ENCODE measurements around the gene CAPZB. TPM values are rescaled to one million over a fixed set of nuclear protein-coding genes. Genes with fewer than 3 reads are reported as not detected.
A peak's percentile ranks its signal among the peaks of the same experiment; 100 is the strongest.
"Not testable (repeated sequence)": the region's sequence is repeated elsewhere in the genome, so short reads cannot be mapped to it uniquely, and the experiment has no call there.

CAPZB gene
- total and polyA plus RNA-seq, 2 donors: 136 to 255 TPM

- Histone ChIP-seq H3K9me3 (ENCODE audit: control insufficient read depth in 2 of 2, insufficient read depth in 1 of 2, low read length in 1 of 2) (no peaks in the 10 kb centered on the region), H3K4me1 (ENCODE audit: control insufficient read depth in 2 of 2, insufficient read depth in 2 of 2, low read length in 2 of 2) (peaks cover 5 to 20% of the 10 kb centered on the region in 2 donors), H3K27ac (ENCODE audit: low read depth in 1 of 2, low read length in 1 of 2) (no peak overlapping the region), H3K4me3 (ENCODE audit: low read length in 2 of 2) (no peak overlapping the region), H3K27me3 (ENCODE audit: control insufficient read depth in 2 of 2, insufficient read depth in 1 of 2, low read length in 1 of 2) (peaks cover 0 to 3% of the 10 kb centered on the region in 2 donors), H3K36me3 (ENCODE audit: control insufficient read depth in 2 of 2, insufficient read depth in 2 of 2, low read length in 1 of 2) (peaks cover 25 to 42% of the 10 kb centered on the region in 2 donors)
- 89% methylated on average over 6 of the region's 6 CpGs for WGBS
- DNase-seq (ENCODE audit: low read depth in 6 of 9, low spot score in 9 of 9): no peak
These were observed 176.1 kb downstream of the CAPZB start for GRCh38 chr1:19309123-19309813.

DNA sequence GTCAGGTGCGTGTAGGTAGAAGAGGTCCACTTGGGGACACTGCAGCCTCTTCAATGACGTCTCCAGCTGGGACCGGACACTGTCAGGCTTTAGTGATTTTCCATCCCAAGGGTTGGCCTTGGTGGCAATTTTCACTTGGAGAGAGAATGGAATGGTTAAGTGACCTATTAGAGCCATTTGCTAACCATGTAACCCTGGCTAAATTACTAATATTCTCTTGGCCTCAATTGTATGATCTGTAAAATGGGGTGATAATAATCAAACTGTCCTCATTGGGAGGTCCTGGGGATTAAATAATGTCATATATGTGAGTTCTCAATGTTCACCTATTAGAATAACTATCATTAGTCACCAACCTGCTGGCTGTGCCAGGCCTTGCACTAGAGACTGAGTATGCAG is 176.8 kb downstream of the CAPZB start:
- no peaks in the 10 kb centered on the region for H3K9me3 ChIP-seq (ENCODE audit: control insufficient read depth in 2 of 2, insufficient read depth in 1 of 2, low read length in 1 of 2)
- 98% methylated on average over 3 of the region's 3 CpGs for WGBS
- H3K4me1 ChIP-seq (ENCODE audit: control insufficient read depth in 2 of 2, insufficient read depth in 2 of 2, low read length in 2 of 2): peaks cover 5 to 18% of the 10 kb centered on the region in 2 donors
- H3K36me3 ChIP-seq (ENCODE audit: control insufficient read depth in 2 of 2, insufficient read depth in 2 of 2, low read length in 1 of 2): peaks cover 28 to 49% of the 10 kb centered on the region in 2 donors
- no peak overlapping the region for H3K27ac ChIP-seq (ENCODE audit: low read depth in 1 of 2, low read length in 1 of 2)
- H3K27me3 ChIP-seq (ENCODE audit: control insufficient read depth in 2 of 2, insufficient read depth in 1 of 2, low read length in 1 of 2): peaks cover 0 to 3% of the 10 kb centered on the region in 2 donors
- no peak for DNase-seq (ENCODE audit: low read depth in 6 of 9, low spot score in 9 of 9)
- no peak overlapping the region for H3K4me3 ChIP-seq (ENCODE audit: low read length in 2 of 2)

- H3K27me3 ChIP-seq (ENCODE audit: control insufficient read depth in 2 of 2, insufficient read depth in 1 of 2, low read length in 1 of 2): peaks cover 0 to 3% of the 10 kb centered on the region in 2 donors
- 98% methylated on average over 10 of the region's 10 CpGs for WGBS
These were observed 177.4 kb downstream of the CAPZB start for GRCh38 chr1:19307794-19308508.

GRCh38 chr1:19306941-19307340 is 178.4 kb downstream of the CAPZB start:
- WGBS: 96% methylated on average over 6 of the region's 6 CpGs
- H3K27ac ChIP-seq (ENCODE audit: low read depth in 1 of 2, low read length in 1 of 2): no peak overlapping the region

More at GRCh38 chr1:19307794-19308508, 177.4 kb downstream of the CAPZB start:
- DNase-seq (ENCODE audit: low read depth in 6 of 9, low spot score in 9 of 9): no peak
- Histone ChIP-seq H3K4me1 (ENCODE audit: control insufficient read depth in 2 of 2, insufficient read depth in 2 of 2, low read length in 2 of 2) (peaks cover 5 to 17% of the 10 kb centered on the region in 2 donors), H3K27ac (ENCODE audit: low read depth in 1 of 2, low read length in 1 of 2) (no peak overlapping the region), H3K9me3 (ENCODE audit: control insufficient read depth in 2 of 2, insufficient read depth in 1 of 2, low read length in 1 of 2) (no peaks in the 10 kb centered on the region), H3K36me3 (ENCODE audit: control insufficient read depth in 2 of 2, insufficient read depth in 2 of 2, low read length in 1 of 2) (peaks cover 29 to 55% of the 10 kb centered on the region in 2 donors), H3K4me3 (ENCODE audit: low read length in 2 of 2) (no peak overlapping the region)

GRCh38 chr1:19305880-19306279 is 179.5 kb downstream of the CAPZB start:
- WGBS: 98% methylated on average over 11 of the region's 11 CpGs

More at GRCh38 chr1:19306941-19307340, 178.4 kb downstream of the CAPZB start:
- H3K9me3 ChIP-seq (ENCODE audit: control insufficient read depth in 2 of 2, insufficient read depth in 1 of 2, low read length in 1 of 2): no peaks in the 10 kb centered on the region
- H3K4me1 ChIP-seq (ENCODE audit: control insufficient read depth in 2 of 2, insufficient read depth in 2 of 2, low read length in 2 of 2): peaks cover 5 to 9% of the 10 kb centered on the region in 2 donors
- DNase-seq (ENCODE audit: low read depth in 6 of 9, low spot score in 9 of 9): no peak
- no peaks in the 10 kb centered on the region for H3K27me3 ChIP-seq (ENCODE audit: control insufficient read depth in 2 of 2, insufficient read depth in 1 of 2, low read length in 1 of 2)
- peaks cover 31 to 57% of the 10 kb centered on the region in 2 donors for H3K36me3 ChIP-seq (ENCODE audit: control insufficient read depth in 2 of 2, insufficient read depth in 2 of 2, low read length in 1 of 2)
- no peak overlapping the region for H3K4me3 ChIP-seq (ENCODE audit: low read length in 2 of 2)

DNA sequence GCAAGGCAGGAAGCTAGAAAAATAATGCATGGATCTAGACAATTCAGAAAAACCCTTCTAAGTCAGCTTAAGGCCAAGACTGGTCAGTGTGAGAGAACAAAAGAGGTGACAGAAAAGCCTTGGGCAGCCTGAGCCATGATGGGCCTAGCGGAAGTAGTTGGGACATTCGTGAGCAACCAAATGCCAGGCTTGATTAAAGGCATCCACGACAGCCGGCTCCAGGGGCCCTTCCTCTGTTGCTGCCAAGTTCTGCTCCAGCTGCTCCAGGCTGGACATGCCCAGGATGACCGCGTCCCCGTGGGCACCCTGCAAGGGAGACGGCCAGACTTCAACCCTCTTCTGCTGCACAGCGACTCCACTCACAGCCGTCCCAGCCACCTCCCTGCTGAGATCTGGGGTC is 181.3 kb downstream of the CAPZB start:
- H3K27ac ChIP-seq (ENCODE audit: low read depth in 1 of 2, low read length in 1 of 2); H3K9me3 ChIP-seq (ENCODE audit: control insufficient read depth in 2 of 2, insufficient read depth in 1 of 2, low read length in 1 of 2); H3K27me3 ChIP-seq (ENCODE audit: control insufficient read depth in 2 of 2, insufficient read depth in 1 of 2, low read length in 1 of 2); H3K4me3 ChIP-seq (ENCODE audit: low read length in 2 of 2); H3K4me1 ChIP-seq (ENCODE audit: control insufficient read depth in 2 of 2, insufficient read depth in 2 of 2, low read length in 2 of 2); DNase-seq (ENCODE audit: low read depth in 6 of 9, low spot score in 9 of 9): not testable (repeated sequence)
- 96% methylated on average over 10 of the region's 10 CpGs for WGBS
- peaks cover 31 to 57% of the 10 kb centered on the region in 2 donors for H3K36me3 ChIP-seq (ENCODE audit: control insufficient read depth in 2 of 2, insufficient read depth in 2 of 2, low read length in 1 of 2)

More at GRCh38 chr1:19305880-19306279, 179.5 kb downstream of the CAPZB start:
- DNase-seq (ENCODE audit: low read depth in 6 of 9, low spot score in 9 of 9): no peak
- Histone ChIP-seq H3K36me3 (ENCODE audit: control insufficient read depth in 2 of 2, insufficient read depth in 2 of 2, low read length in 1 of 2) (peaks cover 31 to 57% of the 10 kb centered on the region in 2 donors), H3K4me1 (ENCODE audit: control insufficient read depth in 2 of 2, insufficient read depth in 2 of 2, low read length in 2 of 2) (peaks cover 0 to 3% of the 10 kb centered on the region in 2 donors), H3K27ac (ENCODE audit: low read depth in 1 of 2, low read length in 1 of 2) (no peak overlapping the region), H3K9me3 (ENCODE audit: control insufficient read depth in 2 of 2, insufficient read depth in 1 of 2, low read length in 1 of 2) (no peaks in the 10 kb centered on the region), H3K4me3 (ENCODE audit: low read length in 2 of 2) (no peak overlapping the region), H3K27me3 (ENCODE audit: control insufficient read depth in 2 of 2, insufficient read depth in 1 of 2, low read length in 1 of 2) (no peaks in the 10 kb centered on the region)

- no peak for DNase-seq (ENCODE audit: low read depth in 6 of 9, low spot score in 9 of 9)
- Histone ChIP-seq H3K9me3 (ENCODE audit: control insufficient read depth in 2 of 2, insufficient read depth in 1 of 2, low read length in 1 of 2) (peaks cover 2 to 10% of the 10 kb centered on the region in 2 donors), H3K4me1 (ENCODE audit: control insufficient read depth in 2 of 2, insufficient read depth in 2 of 2, low read length in 2 of 2) (no peaks in the 10 kb centered on the region), H3K36me3 (ENCODE audit: control insufficient read depth in 2 of 2, insufficient read depth in 2 of 2, low read length in 1 of 2) (peaks cover 9 to 25% of the 10 kb centered on the region in 2 donors), H3K27me3 (ENCODE audit: control insufficient read depth in 2 of 2, insufficient read depth in 1 of 2, low read length in 1 of 2) (no peaks in the 10 kb centered on the region), H3K4me3 (ENCODE audit: low read length in 2 of 2) (no peak overlapping the region), H3K27ac (ENCODE audit: low read depth in 1 of 2, low read length in 1 of 2) (no peak overlapping the region)
- 96% methylated on average over 2 of the region's 2 CpGs for WGBS
These were observed 185.1 kb downstream of the CAPZB start for GRCh38 chr1:19300211-19300610.

DNA sequence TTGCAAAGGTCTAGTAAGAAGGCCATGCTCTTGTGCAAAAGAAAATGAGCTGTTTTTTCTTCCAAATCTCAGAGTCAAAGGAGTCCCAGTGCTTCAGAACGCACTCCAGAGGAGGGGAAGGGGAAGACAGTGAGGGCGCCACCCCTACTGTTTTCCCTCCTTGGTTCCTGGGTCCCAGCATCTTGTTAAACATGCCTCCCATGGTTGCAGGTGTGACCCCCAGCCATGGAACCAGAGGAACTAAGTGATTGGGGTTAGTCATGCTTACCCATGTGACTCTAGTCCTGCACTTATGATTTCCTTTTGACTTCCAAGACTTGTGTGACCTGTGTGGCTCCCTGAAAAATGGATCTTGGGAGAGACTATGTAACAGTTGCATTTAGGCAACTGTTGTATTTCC is 190.7 kb downstream of the CAPZB start:
- Histone ChIP-seq H3K4me3 (ENCODE audit: low read length in 2 of 2) (no peak overlapping the region), H3K27me3 (ENCODE audit: control insufficient read depth in 2 of 2, insufficient read depth in 1 of 2, low read length in 1 of 2) (peaks cover 0 to 2% of the 10 kb centered on the region in 2 donors), H3K9me3 (ENCODE audit: control insufficient read depth in 2 of 2, insufficient read depth in 1 of 2, low read length in 1 of 2) (peaks cover 6 to 31% of the 10 kb centered on the region in 2 donors), H3K27ac (ENCODE audit: low read depth in 1 of 2, low read length in 1 of 2) (no peak overlapping the region), H3K4me1 (ENCODE audit: control insufficient read depth in 2 of 2, insufficient read depth in 2 of 2, low read length in 2 of 2) (no peaks in the 10 kb centered on the region), H3K36me3 (ENCODE audit: control insufficient read depth in 2 of 2, insufficient read depth in 2 of 2, low read length in 1 of 2) (peaks cover 0 to 3% of the 10 kb centered on the region in 2 donors)
- 78% methylated on average over 2 of the region's 2 CpGs for WGBS
- no peak for DNase-seq (ENCODE audit: low read depth in 6 of 9, low spot score in 9 of 9)

DNA sequence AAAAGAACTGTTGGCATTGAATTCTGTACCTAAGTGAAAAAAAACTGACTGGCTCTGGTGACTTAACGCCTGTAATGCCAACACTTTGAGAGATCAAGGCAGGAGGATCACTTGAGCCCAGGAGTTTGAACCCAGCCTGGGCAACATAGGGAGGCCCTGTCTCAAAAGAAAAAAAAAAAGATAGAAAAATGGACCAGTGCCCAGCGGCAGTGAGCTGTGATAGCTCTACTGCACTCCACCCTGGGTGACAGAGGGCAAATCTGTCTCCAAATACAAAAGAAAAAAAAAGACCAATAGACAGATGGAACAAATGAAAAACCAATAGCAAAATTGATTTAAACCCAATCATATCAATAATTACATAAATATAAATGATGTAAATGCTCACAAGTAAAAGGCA is 196.1 kb downstream of the CAPZB start:
- WGBS: 81% methylated on average over 2 of the region's 2 CpGs
- no peak overlapping the region for H3K27ac ChIP-seq (ENCODE audit: low read depth in 1 of 2, low read length in 1 of 2)
- H3K36me3 ChIP-seq (ENCODE audit: control insufficient read depth in 2 of 2, insufficient read depth in 2 of 2, low read length in 1 of 2): no peaks in the 10 kb centered on the region
- peaks cover 3 to 6% of the 10 kb centered on the region in 2 donors for H3K4me1 ChIP-seq (ENCODE audit: control insufficient read depth in 2 of 2, insufficient read depth in 2 of 2, low read length in 2 of 2)
- DNase-seq (ENCODE audit: low read depth in 6 of 9, low spot score in 9 of 9): no peak
- H3K4me3 ChIP-seq (ENCODE audit: low read length in 2 of 2): peak overlapping the region in 1 of 2 donors; percentile 22
- peaks cover 0 to 19% of the 10 kb centered on the region in 2 donors for H3K27me3 ChIP-seq (ENCODE audit: control insufficient read depth in 2 of 2, insufficient read depth in 1 of 2, low read length in 1 of 2)
- H3K9me3 ChIP-seq (ENCODE audit: control insufficient read depth in 2 of 2, insufficient read depth in 1 of 2, low read length in 1 of 2): peaks cover 0 to 12% of the 10 kb centered on the region in 2 donors
